HG03520 (cell line): ENCODE results near the gene TBXAS1.
A peak's percentile ranks its signal among the peaks of the same experiment; 100 is the strongest.

Experiments
- ATAC-seq: cut with Tn5 transposase; IDR thresholded peaks from one replicate; pipeline ENCODE4 v1.9.1; 2021; ENCODE audit warnings: mild to moderate bottlenecking, moderate library complexity; ENCODE audit not compliant: unreplicated experiment

Gene TBXAS1

GRCh38 chr7:140061607-140061930 lies 232.5 kb downstream of the TBXAS1 start:
- no peak for ATAC-seq

- peak; percentile 19 for ATAC-seq
Observed at GRCh38 chr7:140062118-140062527, 233.1 kb downstream of the TBXAS1 start.

- ATAC-seq: peak; percentile 87
Observed at GRCh38 chr7:140062528-140063299, 233.7 kb downstream of the TBXAS1 start, which contains the start of gene PARP12. PARP12 (minus strand) TSS chr7:140062951; CDS start chr7:140062847, 104 bp downstream.

GRCh38 chr7:140067052-140067451 lies 238.0 kb downstream of the TBXAS1 start:
- no peak for ATAC-seq

GRCh38 chr7:140068033-140068432 lies 239.0 kb downstream of the TBXAS1 start:
- ATAC-seq: no peak

- ATAC-seq: no peak
Observed at GRCh38 chr7:140069298-140069949, 240.4 kb downstream of the TBXAS1 start.
